ENCODE measurements around the gene PSMF1.
"Not testable (repeated sequence)": the region's sequence is repeated elsewhere in the genome, so short reads cannot be mapped to it uniquely, and the experiment has no call there.

Gene PSMF1

GRCh38 chr20:1122388-1123315 lies 4.2 kb downstream of the PSMF1 start:
- DNase-seq: peak; percentile 8

GRCh38 chr20:1123666-1124065 lies 5.3 kb downstream of the PSMF1 start:
- no peak for DNase-seq

GRCh38 chr20:1124421-1124820 lies 6.0 kb downstream of the PSMF1 start:
- no peak for DNase-seq

- no peak for DNase-seq
Observed at GRCh38 chr20:1125277-1125676, 6.9 kb downstream of the PSMF1 start.

- DNase-seq: no peak
Observed at GRCh38 chr20:1127840-1128239, 9.4 kb downstream of the PSMF1 start.

GRCh38 chr20:1130058-1130694 lies 11.8 kb downstream of the PSMF1 start:
- DNase-seq: no peak

GRCh38 chr20:1130847-1131246 lies 12.4 kb downstream of the PSMF1 start:
- no peak for DNase-seq

GRCh38 chr20:1131354-1131753 lies 13.0 kb downstream of the PSMF1 start:
- DNase-seq: no peak

- DNase-seq: no peak
Observed at GRCh38 chr20:1134355-1134754, 16.0 kb downstream of the PSMF1 start.

- DNase-seq: no peak
Observed at GRCh38 chr20:1134836-1135235, 16.4 kb downstream of the PSMF1 start.

GRCh38 chr20:1137236-1137635 lies 18.8 kb downstream of the PSMF1 start:
- no peak for DNase-seq

GRCh38 chr20:1144401-1145172 lies 26.2 kb downstream of the PSMF1 start:
- DNase-seq: no peak

GRCh38 chr20:1146957-1147356 lies 28.6 kb downstream of the PSMF1 start:
- no peak for DNase-seq

GRCh38 chr20:1149812-1150211 lies 31.4 kb downstream of the PSMF1 start:
- not testable (repeated sequence) for DNase-seq

GRCh38 chr20:1150218-1150617 lies 31.8 kb downstream of the PSMF1 start:
- DNase-seq: no peak

GRCh38 chr20:1150968-1151367 lies 32.6 kb downstream of the PSMF1 start:
- no peak for DNase-seq

- DNase-seq: no peak
Observed at GRCh38 chr20:1154226-1154625, 35.8 kb downstream of the PSMF1 start.

- no peak for DNase-seq
Observed at GRCh38 chr20:1154691-1155090, 36.3 kb downstream of the PSMF1 start.

- no peak for DNase-seq
Observed at GRCh38 chr20:1155342-1155741, 36.9 kb downstream of the PSMF1 start.

- DNase-seq: no peak
Observed at GRCh38 chr20:1160496-1160895, 42.1 kb downstream of the PSMF1 start.

GRCh38 chr20:1160991-1161390 lies 42.6 kb downstream of the PSMF1 start:
- DNase-seq: no peak

- DNase-seq: no peak
Observed at GRCh38 chr20:1163105-1163504, 44.7 kb downstream of the PSMF1 start.

- DNase-seq: no peak
Observed at GRCh38 chr20:1163653-1164052, 45.3 kb downstream of the PSMF1 start.
